ENCODE results near the gene SLC7A14. TPM values are rescaled to one million over a fixed set of nuclear protein-coding genes. Genes with fewer than 3 reads are reported as not detected.

Gene SLC7A14
- total and polyA plus RNA-seq, 2 donors (not counting 3 experiments of a cell fraction or from before 2014, with no cell fraction given): 0.07 to 0.57 TPM

DNA sequence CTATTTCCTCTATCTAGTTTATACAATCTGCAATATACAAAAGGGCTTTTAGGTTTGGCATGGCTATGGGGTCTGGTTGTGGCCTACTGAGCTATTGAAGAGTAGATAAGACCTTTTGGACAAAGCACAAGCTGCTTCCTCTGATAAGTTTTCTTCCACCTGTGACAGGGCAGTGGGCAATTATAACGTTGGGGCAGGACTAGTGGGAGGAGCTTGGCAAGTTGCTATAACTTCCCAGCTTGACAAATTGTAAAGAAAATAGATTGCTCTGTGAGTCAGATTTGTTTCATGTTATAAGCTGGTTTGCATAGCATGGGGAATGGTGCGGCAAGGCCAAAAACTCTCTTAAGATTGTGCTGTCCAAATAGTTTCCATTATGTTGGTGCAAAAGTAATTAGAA, 64.9 kb downstream of the SLC7A14 start:
- no peak for FAIRE-seq
- Histone ChIP-seq H3K4me3 (replicated peaks in 1 of 3; ENCODE audit: insufficient read depth in 1 of 3, low read depth in 1 of 3, low read length in 3 of 3) (no peak overlapping the region), H3K27me3 (ENCODE audit: control insufficient read depth in 2 of 2, insufficient read depth in 2 of 2, low read length in 2 of 2) (no peaks in the 10 kb centered on the region), H2AFZ (ENCODE audit: low read depth, low read length) (no peak overlapping the region), H3K79me2 (ENCODE audit: control insufficient read depth, insufficient read depth, low read length) (no peaks in the 10 kb centered on the region), H3K36me3 (ENCODE audit: control insufficient read depth in 2 of 2, extremely low read depth in 1 of 2, insufficient read depth in 2 of 2, low read length in 2 of 2) (no peaks in the 10 kb centered on the region), H3K4me1 (ENCODE audit: control insufficient read depth, extremely low read depth, insufficient read depth, low read length) (peaks cover 11% of the 10 kb centered on the region), H3K4me2 (ENCODE audit: insufficient read depth, low read length) (no peak overlapping the region), H3K9me1 (replicated peaks; ENCODE audit: control insufficient read depth, extremely low read depth, insufficient read depth, low read length) (no peaks in the 10 kb centered on the region), H3K9me3 (replicated peaks; ENCODE audit: control insufficient read depth, insufficient read depth, low read length) (no peaks in the 10 kb centered on the region), H3K27ac (ENCODE audit: insufficient read depth, low read depth, low read length) (no peak overlapping the region), H4K20me1 (replicated peaks; ENCODE audit: control insufficient read depth, extremely low read depth, insufficient read depth, low read length) (no peaks in the 10 kb centered on the region), H3K9ac (replicated peaks; ENCODE audit: extremely low read depth, insufficient read depth, low read length) (no peak overlapping the region)
- dilution Hi-C loops (cut with MboI; ENCODE audit: extremely low pct_ligation_motif_present, low sequenced_read_pairs): no loop called here
- ChIA-PET CTCF (interaction anchor here (0.7 to 1.1 kb wide), 2 partner anchors 14 to 290 kb away, joined by 3 read pairs; no protein-coding TSS in a partner anchor), POLR2A (no interaction called here)
- peak; percentile 77 for DNase-seq (ENCODE audit: low read depth, low spot score)
- intact Hi-C loops (cut with micrococcal nuclease): loop anchor here (5.0 kb wide), 2 partner anchors 91 to 226 kb away; no protein-coding TSS in a partner anchor
- TF ChIP-seq MYC (IDR thresholded peaks at IDR 0.05; ENCODE audit: low read depth, low read length) (no peak), POLR2AphosphoS5 (IDR thresholded peaks at IDR 0.05; ENCODE audit: insufficient read depth, low read depth, low read length) (no peak), EZH2 (IDR thresholded peaks at IDR 0.05; ENCODE audit: borderline replicate concordance, low read depth, low read length, severe bottlenecking) (no peak)
- no TSS peak for BruUV-seq (replicated peaks)

DNA sequence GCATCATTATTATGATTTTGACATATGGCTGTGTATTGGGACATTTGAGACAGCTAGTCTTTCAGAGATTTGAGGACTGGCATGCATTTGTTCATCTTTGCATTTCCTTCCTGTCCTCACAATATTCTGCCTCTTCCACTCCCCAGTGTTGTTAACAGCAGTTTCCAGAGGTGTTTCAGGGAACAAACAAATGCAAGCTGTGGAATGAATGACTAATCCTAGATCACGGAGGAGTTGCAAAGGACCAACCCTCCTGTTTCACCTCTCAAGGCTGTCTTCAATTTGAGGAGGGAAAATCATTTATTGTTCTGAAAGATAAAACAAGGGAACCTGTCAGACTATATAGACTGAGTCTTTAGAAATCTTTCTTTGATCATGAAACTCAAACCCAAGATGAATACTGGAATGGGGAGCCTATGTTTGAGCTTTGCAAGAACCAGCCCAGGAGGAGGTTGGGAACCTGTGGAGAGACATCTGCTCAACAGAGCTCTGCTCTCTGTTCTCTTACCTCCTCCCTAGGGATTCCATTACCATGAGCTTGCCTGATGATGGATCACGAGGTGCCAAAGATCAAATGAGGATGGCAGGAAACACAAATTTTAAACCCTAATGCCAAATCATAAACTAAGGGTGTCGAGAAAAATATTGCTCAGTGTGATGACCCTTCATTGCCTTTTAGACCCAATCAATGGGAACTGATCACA, 68.5 kb downstream of the SLC7A14 start:
- CTCF ChIA-PET: interaction anchor here (0.8 to 1.7 kb wide), 7 partner anchors 10 to 295 kb away, joined by 3 to 5 read pairs (median 3); no protein-coding TSS in a partner anchor

More for the DNA sequence above, 68.5 kb downstream of the SLC7A14 start:
- Histone ChIP-seq H3K27me3 (ENCODE audit: control insufficient read depth in 2 of 2, insufficient read depth in 2 of 2, low read length in 2 of 2) (no peaks in the 10 kb centered on the region), H3K4me2 (ENCODE audit: insufficient read depth, low read length) (no peak overlapping the region), H4K20me1 (replicated peaks; ENCODE audit: control insufficient read depth, extremely low read depth, insufficient read depth, low read length) (no peaks in the 10 kb centered on the region), H3K36me3 (ENCODE audit: control insufficient read depth in 2 of 2, extremely low read depth in 1 of 2, insufficient read depth in 2 of 2, low read length in 2 of 2) (no peaks in the 10 kb centered on the region), H3K4me1 (ENCODE audit: control insufficient read depth, extremely low read depth, insufficient read depth, low read length) (no peaks in the 10 kb centered on the region), H2AFZ (ENCODE audit: low read depth, low read length) (no peak overlapping the region), H3K4me3 (replicated peaks in 1 of 3; ENCODE audit: insufficient read depth in 1 of 3, low read depth in 1 of 3, low read length in 3 of 3) (no peak overlapping the region), H3K9ac (replicated peaks; ENCODE audit: extremely low read depth, insufficient read depth, low read length) (no peak overlapping the region), H3K27ac (ENCODE audit: insufficient read depth, low read depth, low read length) (no peak overlapping the region), H3K9me1 (replicated peaks; ENCODE audit: control insufficient read depth, extremely low read depth, insufficient read depth, low read length) (no peaks in the 10 kb centered on the region), H3K9me3 (replicated peaks; ENCODE audit: control insufficient read depth, insufficient read depth, low read length) (no peaks in the 10 kb centered on the region), H3K79me2 (ENCODE audit: control insufficient read depth, insufficient read depth, low read length) (no peaks in the 10 kb centered on the region)
- DNase-seq (ENCODE audit: low read depth, low spot score) (no peak), FAIRE-seq (peak; percentile 49)
- POLR2A ChIA-PET: no interaction called here
- no TSS peak for BruUV-seq (replicated peaks)
- intact Hi-C loops (cut with micrococcal nuclease): no loop called here
- dilution Hi-C loops (cut with MboI; ENCODE audit: extremely low pct_ligation_motif_present, low sequenced_read_pairs): no loop called here
- TF ChIP-seq JUN (IDR thresholded peaks at IDR 0.05; ENCODE audit: borderline replicate concordance, insufficient read depth, insufficient read length, low read depth): no peak
- no peak for TF ChIP-seq POLR2AphosphoS5 (IDR thresholded peaks at IDR 0.05; ENCODE audit: insufficient read depth, low read depth, low read length)
- no peak for TF ChIP-seq MYC (IDR thresholded peaks at IDR 0.05; ENCODE audit: low read depth, low read length)
- TF ChIP-seq CTCF (IDR thresholded peaks at IDR 0.05; ENCODE audit: extremely low read depth in 1 of 2, insufficient read depth in 1 of 2, low read depth in 1 of 2, low read length in 2 of 2): no peak
- TF ChIP-seq EZH2 (IDR thresholded peaks at IDR 0.05; ENCODE audit: borderline replicate concordance, low read depth, low read length, severe bottlenecking): no peak
- TF ChIP-seq, protein P1, sequence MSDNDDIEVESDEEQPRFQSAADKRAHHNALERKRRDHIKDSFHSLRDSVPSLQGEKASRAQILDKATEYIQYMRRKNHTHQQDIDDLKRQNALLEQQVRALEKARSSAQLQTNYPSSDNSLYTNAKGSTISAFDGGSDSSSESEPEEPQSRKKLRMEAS (IDR thresholded peaks at IDR 0.05; ENCODE audit: insufficient read depth, insufficient read length): no peak
- TF ChIP-seq GATA2 (IDR thresholded peaks at IDR 0.05; ENCODE audit: insufficient read depth, insufficient read length, low read depth, low read length): no peak
- no peak for TF ChIP-seq FOS (IDR thresholded peaks at IDR 0.05; ENCODE audit: borderline replicate concordance, insufficient read depth, low read length)
- TF ChIP-seq POLR2A (IDR thresholded peaks at IDR 0.05; ENCODE audit: low read depth, low read length): no peak
